ENCODE data around the gene TUBB2B. TPM values are rescaled to one million over a fixed set of nuclear protein-coding genes. Genes with fewer than 3 reads are reported as not detected.
"Not testable (repeated sequence)": the region's sequence is repeated elsewhere in the genome, so short reads cannot be mapped to it uniquely, and the experiment has no call there.

Gene TUBB2B
- polyA plus RNA-seq, 1 donor from 2014 or later, result 3,172 TPM

- TF ChIP-seq RAD21 (conservative IDR thresholded peaks at IDR 0.05) (no peak), EP300 (conservative IDR thresholded peaks at IDR 0.05; ENCODE audit: poor library complexity, severe bottlenecking) (no peak), POLR2AphosphoS5 (IDR thresholded peaks at IDR 0.05) (no peak), SMC3 (conservative IDR thresholded peaks at IDR 0.05; ENCODE audit: poor library complexity) (no peak), MXI1 (conservative IDR thresholded peaks at IDR 0.05; ENCODE audit: poor library complexity, severe bottlenecking) (no peak)
Measured at GRCh38 chr6:3245216-3245615, 17.8 kb upstream of the TUBB2B start.

GRCh38 chr6:3244832-3245161, 17.3 kb upstream of the TUBB2B start:
- not testable (repeated sequence) for H3K9me2 ChIP-seq (ENCODE audit: insufficient read depth, low read length); H2AFZ ChIP-seq (ENCODE audit: low read depth, low read length); H4K20me1 ChIP-seq (ENCODE audit: insufficient read depth); H3K36me3 ChIP-seq (ENCODE audit: insufficient read depth, low read length); H3K4me2 ChIP-seq (ENCODE audit: low read length); H3K27me3 ChIP-seq (ENCODE audit: insufficient read depth, low read depth, low read length); H3K9me3 ChIP-seq (ENCODE audit: low read length); H3K4me3 ChIP-seq (ENCODE audit: low read length); H3F3A ChIP-seq (ENCODE audit: insufficient read depth, low read length, poor library complexity, severe bottlenecking); H3K27ac ChIP-seq (ENCODE audit: low read length); H3K9ac ChIP-seq (ENCODE audit: low read length)
- H3K79me2 ChIP-seq (replicated peaks; ENCODE audit: insufficient read depth, low read length), result peaks cover 31% of the 10 kb centered on the region

More at GRCh38 chr6:3245216-3245615, 17.8 kb upstream of the TUBB2B start:
- no peaks in the 10 kb centered on the region for H3K27me3 ChIP-seq (ENCODE audit: insufficient read depth, low read depth, low read length)
- H3K9ac ChIP-seq (ENCODE audit: low read length), result no peak overlapping the region
- H3K9me2 ChIP-seq (ENCODE audit: insufficient read depth, low read length), result no peaks in the 10 kb centered on the region
- H3K4me3 ChIP-seq (ENCODE audit: low read length), result no peak overlapping the region
- H3K27ac ChIP-seq (ENCODE audit: low read length), result no peak overlapping the region
- H3K36me3 ChIP-seq (ENCODE audit: insufficient read depth, low read length), result peaks cover 4% of the 10 kb centered on the region
- H3F3A ChIP-seq (ENCODE audit: insufficient read depth, low read length, poor library complexity, severe bottlenecking), result peaks cover 4% of the 10 kb centered on the region
- no peak overlapping the region for H3K4me2 ChIP-seq (ENCODE audit: low read length)
- no peak overlapping the region for H2AFZ ChIP-seq (ENCODE audit: low read depth, low read length)
- H3K79me2 ChIP-seq (replicated peaks; ENCODE audit: insufficient read depth, low read length), result peaks cover 34% of the 10 kb centered on the region
- no peaks in the 10 kb centered on the region for H4K20me1 ChIP-seq (ENCODE audit: insufficient read depth)
- no peaks in the 10 kb centered on the region for H3K9me3 ChIP-seq (ENCODE audit: low read length)

GRCh38 chr6:3244003-3244831, 16.8 kb upstream of the TUBB2B start:
- peaks cover 9% of the 10 kb centered on the region for H3K36me3 ChIP-seq (ENCODE audit: insufficient read depth, low read length)
- no peak overlapping the region for H3K27ac ChIP-seq (ENCODE audit: low read length)
- H3K9me3 ChIP-seq (ENCODE audit: low read length), result no peaks in the 10 kb centered on the region
- H3K79me2 ChIP-seq (replicated peaks; ENCODE audit: insufficient read depth, low read length), result peaks cover 26% of the 10 kb centered on the region
- H2AFZ ChIP-seq (ENCODE audit: low read depth, low read length), result no peak overlapping the region
- H3F3A ChIP-seq (ENCODE audit: insufficient read depth, low read length, poor library complexity, severe bottlenecking), result no peaks in the 10 kb centered on the region
- TF ChIP-seq TAF1 (IDR thresholded peaks at IDR 0.05; ENCODE audit: low read depth) (no peak), MXI1 (conservative IDR thresholded peaks at IDR 0.05; ENCODE audit: poor library complexity, severe bottlenecking) (no peak), SMC3 (conservative IDR thresholded peaks at IDR 0.05; ENCODE audit: poor library complexity) (no peak)
- no peaks in the 10 kb centered on the region for H3K27me3 ChIP-seq (ENCODE audit: insufficient read depth, low read depth, low read length)
- H3K4me2 ChIP-seq (ENCODE audit: low read length), result no peak overlapping the region
- H3K9ac ChIP-seq (ENCODE audit: low read length), result no peak overlapping the region
- H3K4me3 ChIP-seq (ENCODE audit: low read length), result no peak overlapping the region
- no peaks in the 10 kb centered on the region for H4K20me1 ChIP-seq (ENCODE audit: insufficient read depth)
- no peaks in the 10 kb centered on the region for H3K9me2 ChIP-seq (ENCODE audit: insufficient read depth, low read length)

- TF ChIP-seq MXI1 (conservative IDR thresholded peaks at IDR 0.05; ENCODE audit: poor library complexity, severe bottlenecking) (no peak), TAF1 (IDR thresholded peaks at IDR 0.05; ENCODE audit: low read depth) (no peak), CTCF (IDR thresholded peaks at IDR 0.05; ENCODE audit: poor library complexity, severe bottlenecking) (no peak), POLR2AphosphoS5 (IDR thresholded peaks at IDR 0.05) (no peak), REST (IDR thresholded peaks at IDR 0.05; ENCODE audit: borderline replicate concordance) (no peak), RAD21 (conservative IDR thresholded peaks at IDR 0.05) (no peak), SMC3 (conservative IDR thresholded peaks at IDR 0.05; ENCODE audit: poor library complexity) (no peak), EP300 (conservative IDR thresholded peaks at IDR 0.05; ENCODE audit: poor library complexity, severe bottlenecking) (no peak), EZH2 (IDR thresholded peaks at IDR 0.05; ENCODE audit: borderline replicate concordance, insufficient read depth, low read length, poor library complexity, severe bottlenecking) (no peak)
- peaks cover 22% of the 10 kb centered on the region for H3K79me2 ChIP-seq (replicated peaks; ENCODE audit: insufficient read depth, low read length)
- no peak overlapping the region for H2AFZ ChIP-seq (ENCODE audit: low read depth, low read length)
- H3K4me3 ChIP-seq (ENCODE audit: low read length), result no peak overlapping the region
- no peaks in the 10 kb centered on the region for H3K9me2 ChIP-seq (ENCODE audit: insufficient read depth, low read length)
- H4K20me1 ChIP-seq (ENCODE audit: insufficient read depth), result no peaks in the 10 kb centered on the region
- H3F3A ChIP-seq (ENCODE audit: insufficient read depth, low read length, poor library complexity, severe bottlenecking), result no peaks in the 10 kb centered on the region
- no peak overlapping the region for H3K9ac ChIP-seq (ENCODE audit: low read length)
- H3K36me3 ChIP-seq (ENCODE audit: insufficient read depth, low read length), result peaks cover 11% of the 10 kb centered on the region
- no peak overlapping the region for H3K27ac ChIP-seq (ENCODE audit: low read length)
- no peaks in the 10 kb centered on the region for H3K9me3 ChIP-seq (ENCODE audit: low read length)
- no peaks in the 10 kb centered on the region for H3K27me3 ChIP-seq (ENCODE audit: insufficient read depth, low read depth, low read length)
- H3K4me2 ChIP-seq (ENCODE audit: low read length), result no peak overlapping the region
Measured at GRCh38 chr6:3242768-3243167, 15.3 kb upstream of the TUBB2B start.
